GM19438 (cell line): ENCODE data around the gene PDLIM7.
"Not testable (repeated sequence)": the region's sequence is repeated elsewhere in the genome, so short reads cannot be mapped to it uniquely, and the experiment has no call there.

ENCODE experiments used
- ATAC-seq: cut with Tn5 transposase; IDR thresholded peaks from one replicate; pipeline ENCODE4 v1.9.1; 2021; ENCODE audit warnings: low read depth; ENCODE audit not compliant: unreplicated experiment

The PDLIM7 gene, protein sequence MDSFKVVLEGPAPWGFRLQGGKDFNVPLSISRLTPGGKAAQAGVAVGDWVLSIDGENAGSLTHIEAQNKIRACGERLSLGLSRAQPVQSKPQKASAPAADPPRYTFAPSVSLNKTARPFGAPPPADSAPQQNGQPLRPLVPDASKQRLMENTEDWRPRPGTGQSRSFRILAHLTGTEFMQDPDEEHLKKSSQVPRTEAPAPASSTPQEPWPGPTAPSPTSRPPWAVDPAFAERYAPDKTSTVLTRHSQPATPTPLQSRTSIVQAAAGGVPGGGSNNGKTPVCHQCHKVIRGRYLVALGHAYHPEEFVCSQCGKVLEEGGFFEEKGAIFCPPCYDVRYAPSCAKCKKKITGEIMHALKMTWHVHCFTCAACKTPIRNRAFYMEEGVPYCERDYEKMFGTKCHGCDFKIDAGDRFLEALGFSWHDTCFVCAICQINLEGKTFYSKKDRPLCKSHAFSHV

DNA sequence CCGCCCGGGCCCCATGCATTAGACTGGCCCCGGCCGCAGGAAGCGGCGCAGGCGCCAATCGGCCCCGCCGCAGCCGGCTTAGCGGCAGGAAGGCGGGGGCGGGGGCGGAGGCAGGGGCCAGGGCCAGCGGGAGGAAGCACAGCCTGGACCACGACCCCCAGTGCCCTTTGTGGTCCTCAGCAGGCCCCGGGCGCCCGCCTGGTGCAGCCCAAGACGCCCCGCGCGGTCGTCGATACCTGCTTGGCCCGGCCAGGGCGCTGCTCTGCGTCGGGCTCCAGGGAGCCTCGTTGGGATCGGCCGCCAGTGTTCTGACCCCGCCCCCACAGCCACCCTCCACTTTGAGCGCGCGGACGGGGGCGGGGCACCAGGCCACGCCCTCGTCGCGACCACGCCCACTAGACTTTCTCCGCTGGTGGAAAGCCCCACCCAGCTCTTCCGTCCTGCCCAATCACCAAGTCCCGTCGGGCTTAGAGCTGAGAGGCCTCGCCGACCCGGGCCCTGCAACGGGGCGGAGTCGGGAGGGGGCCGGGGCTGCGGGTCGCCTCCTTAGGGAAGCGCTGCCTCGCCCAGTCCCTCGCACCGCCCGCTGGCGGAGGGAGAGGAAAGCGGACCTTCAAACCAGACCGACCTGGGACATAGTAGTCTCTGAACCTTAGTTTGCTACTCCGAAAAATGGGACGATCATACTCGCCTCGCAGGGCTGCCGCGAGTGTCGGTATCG lies at the start of gene PDLIM7:
Gene PDLIM7 (minus strand): TSS at position 313 of the 721 bp plus-strand sequence. CDS start 1,092 bp downstream, outside the sequence.
- peak; percentile 68 for ATAC-seq

DNA sequence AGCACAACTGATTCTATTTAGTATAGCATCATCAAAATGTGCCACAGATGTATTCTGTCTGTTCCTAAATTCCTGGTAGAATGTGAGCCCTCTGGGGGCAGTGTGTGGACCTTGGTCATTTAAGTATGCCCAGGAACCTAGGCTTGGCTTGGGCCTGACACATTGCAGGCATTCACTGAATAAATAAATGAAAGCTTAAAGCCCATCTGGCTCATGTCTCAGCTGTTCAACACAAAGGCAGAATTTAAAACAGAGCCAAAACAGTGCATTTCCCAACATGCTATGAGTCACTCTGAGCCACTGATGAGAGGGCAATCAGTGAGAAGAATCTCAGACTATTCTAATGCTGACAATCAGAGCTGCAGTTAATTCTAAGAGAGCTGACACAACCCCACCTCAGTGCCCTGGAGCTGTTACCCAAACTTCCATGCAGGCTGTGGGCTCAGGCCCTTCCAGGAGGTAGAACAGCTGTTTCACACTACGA lies 48.9 kb upstream of the PDLIM7 start:
- ATAC-seq = no peak

DNA sequence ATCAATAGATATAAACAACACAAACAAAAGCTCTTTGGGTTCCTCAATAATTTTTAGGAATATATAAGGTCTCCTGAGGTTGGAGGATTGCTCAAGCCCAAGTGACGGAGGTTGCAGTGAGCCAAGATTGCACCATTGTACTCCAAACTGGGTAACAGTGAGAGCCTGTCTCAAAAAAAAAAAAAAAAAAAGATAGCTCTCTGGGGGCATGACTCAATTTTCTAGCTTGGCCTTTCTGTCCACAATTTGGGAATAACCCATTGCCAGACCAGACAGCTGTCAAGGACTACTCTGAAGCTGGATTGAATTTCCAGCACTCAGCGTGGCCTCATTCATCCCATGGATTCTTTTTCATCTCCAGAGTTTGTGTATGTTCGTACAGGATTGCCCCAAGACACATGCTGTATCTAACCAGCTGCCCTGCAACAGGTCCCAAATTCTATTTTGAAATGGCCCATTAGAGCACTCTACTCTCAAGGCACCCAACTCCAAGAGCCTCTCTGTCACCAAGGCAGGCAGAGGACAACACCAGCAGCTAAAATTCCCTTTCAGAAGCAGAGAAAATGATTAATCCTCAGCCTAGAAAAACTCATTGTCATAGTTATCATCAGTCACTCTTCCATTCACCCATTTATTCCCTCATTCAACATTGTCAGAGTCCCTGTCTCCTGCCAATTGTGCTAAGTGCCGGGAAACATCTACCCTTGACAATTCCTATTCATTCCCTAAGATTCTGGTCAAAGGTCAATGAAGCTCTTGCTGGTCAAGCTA lies 48.3 kb upstream of the PDLIM7 start:
- ATAC-seq = no peak

DNA sequence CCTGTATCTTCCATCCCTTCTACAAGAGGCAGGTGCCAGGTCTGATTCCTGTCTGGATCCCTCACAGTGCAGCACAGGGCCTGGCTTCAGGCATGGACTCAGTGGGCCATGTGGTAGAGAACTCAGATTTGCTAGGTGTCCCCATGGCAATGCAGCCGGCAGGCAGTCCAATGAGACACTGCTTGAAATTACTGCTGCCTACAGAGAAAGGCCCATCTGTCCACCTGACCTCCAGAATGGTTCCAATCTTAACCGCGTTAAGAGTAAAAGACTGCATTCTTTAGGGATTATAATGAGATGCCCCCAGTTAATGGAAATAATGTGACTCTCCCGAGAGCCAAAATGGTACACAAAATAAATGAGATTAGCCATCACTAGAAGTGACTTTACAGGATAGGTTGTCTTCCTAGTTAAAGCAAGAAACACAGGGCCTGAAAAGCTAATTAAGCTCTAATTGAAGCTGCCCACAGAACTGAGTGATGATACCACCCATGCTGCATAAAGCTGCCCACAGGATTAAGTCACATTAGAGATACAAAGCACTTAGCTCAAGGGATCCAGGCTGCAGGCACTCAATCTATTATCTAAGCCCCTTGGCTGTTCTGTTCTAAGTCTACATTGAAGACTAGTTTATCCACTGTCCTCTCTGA lies 45.5 kb upstream of the PDLIM7 start:
- ATAC-seq = no peak

DNA sequence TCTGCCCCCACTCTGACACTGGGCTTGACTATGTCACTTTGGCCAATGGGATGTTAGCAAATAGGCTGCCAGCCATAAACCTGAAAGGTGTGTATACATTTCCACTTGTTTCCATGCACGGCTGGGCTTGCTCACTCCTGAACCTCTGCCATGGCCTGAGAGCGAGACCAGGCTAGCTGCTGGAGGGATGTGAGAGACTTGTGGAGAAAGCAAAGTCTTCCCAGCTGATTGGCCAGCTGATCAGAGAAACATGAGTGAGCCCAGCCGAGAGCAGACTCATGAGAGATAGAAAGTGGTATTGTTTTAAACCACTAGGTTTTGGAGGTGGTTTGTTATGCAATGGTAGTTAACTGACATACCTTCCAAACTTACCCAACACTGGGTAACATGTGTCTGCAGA lies 43.0 kb upstream of the PDLIM7 start:
- no peak for ATAC-seq

DNA sequence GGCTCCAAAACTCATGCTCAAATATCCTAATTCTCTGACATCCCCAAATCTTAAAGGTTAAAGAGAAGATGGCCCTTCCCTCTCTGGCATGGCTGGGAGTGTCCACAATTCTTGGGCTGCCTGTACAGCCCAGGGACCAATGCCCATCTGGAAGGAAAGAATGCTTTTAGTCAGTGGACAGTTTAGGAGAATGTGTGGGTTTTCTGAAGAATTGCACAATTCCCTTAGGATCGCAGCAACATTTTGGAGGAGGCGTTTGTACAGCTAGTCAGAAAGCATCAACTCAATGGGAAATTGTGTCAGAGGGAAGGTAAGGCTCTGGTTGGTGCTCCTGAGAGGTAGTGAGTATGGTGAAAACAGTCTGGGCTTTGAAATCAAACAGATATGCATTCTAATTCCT lies 42.0 kb upstream of the PDLIM7 start:
- no peak for ATAC-seq

DNA sequence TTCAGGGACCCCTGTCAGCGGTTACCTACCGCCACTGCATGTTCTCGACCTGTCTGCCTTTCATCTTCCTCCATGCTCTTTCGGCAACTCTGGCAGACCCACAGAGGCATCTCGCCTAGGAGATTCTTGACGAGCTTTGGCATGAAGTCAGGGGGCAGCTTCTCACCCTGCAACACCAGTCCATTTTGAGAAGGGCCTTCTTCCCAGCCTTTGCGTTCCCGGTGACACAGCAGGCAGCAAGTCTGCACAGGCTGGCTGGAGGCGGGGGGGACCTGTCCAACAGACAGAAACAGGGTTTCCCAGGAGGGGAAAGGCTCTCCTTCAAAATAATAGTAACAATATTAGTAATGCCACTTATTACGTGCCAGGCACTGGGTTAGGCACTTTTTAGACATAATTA lies 41.5 kb upstream of the PDLIM7 start:
- ATAC-seq = no peak

DNA sequence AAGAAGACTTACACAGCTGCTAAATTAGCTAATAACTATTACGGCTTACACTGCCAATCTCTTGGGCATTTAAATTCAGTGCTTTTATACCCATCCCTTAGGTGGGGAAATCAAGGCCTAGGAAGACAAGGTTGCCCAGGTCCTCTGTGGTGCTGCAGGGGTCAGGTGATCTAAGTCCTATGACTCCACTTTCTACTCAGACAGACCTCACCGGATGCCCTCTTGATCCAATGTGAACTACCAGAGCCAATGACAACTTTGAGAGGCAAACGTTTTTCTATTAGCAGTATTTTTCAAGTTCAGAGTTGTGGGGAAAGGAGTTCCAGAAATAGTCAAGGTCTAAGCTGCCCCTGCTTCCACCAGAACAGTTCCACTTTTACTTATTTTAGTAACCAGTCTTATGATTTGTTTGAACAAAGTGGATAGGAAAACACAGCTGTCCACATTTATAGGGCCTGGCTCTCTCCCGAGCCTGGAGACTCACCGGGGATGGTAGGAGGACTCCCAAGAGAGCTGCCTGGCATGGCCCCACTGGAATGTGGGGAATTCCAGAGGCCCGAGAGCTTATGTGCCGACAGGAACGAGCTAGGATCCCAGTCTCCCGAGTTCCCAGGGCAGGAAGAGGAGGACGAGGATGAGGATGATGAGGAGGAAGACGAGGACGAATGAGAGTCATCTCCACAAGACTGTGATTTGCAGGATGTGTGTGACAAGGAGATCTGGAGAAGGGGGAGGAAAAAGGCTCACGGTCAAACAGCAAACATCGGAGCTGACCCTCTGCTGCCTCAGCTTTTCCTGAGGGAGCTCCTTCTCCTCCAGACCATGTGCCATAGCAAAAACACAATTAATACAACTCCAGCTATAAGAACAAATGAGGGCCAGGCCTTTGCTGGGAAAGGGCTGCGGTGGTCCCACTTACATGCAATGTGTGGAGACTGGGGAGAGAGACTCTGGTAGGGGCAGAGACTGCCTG lies 40.3 kb upstream of the PDLIM7 start:
- ATAC-seq = no peak

DNA sequence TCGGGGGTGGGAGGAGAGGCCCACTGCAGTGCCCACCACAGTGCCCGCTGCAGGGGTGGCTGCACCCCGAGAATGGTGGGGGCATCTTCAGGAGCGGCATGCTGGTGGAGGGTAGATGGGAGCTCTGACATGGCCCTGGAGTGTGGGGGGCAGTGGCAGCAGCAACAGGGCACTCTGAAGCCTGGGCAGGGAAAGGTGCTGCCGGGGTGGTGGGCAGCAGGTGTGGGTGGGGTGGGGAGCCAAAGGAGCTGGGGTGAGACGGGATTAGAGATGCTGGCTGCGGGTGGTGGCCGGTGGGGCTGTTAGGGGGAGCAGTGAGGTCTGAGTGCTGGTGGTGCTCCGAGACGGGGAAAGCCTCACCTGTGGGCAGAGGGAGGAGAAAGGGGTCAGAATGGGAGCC lies 39.0 kb upstream of the PDLIM7 start:
- no peak for ATAC-seq

DNA sequence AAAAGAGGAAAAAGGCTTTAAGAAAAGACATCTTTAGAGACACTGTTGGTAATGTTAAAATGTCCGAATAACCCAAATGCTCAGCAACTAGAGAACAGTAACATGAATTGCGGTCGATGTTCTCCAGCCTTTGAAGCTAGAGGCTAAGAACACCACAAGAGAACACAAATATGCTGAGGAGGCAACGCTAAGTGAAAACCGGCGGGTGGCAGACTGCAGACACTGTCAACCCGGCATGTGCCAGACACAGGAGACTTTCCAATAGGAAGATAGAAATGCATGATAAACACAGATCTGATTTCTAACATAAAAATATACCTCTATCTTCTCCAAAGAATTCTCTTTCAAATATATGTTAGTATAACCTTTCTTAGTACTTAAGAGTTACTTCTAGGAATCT lies 37.7 kb upstream of the PDLIM7 start:
- ATAC-seq = no peak

DNA sequence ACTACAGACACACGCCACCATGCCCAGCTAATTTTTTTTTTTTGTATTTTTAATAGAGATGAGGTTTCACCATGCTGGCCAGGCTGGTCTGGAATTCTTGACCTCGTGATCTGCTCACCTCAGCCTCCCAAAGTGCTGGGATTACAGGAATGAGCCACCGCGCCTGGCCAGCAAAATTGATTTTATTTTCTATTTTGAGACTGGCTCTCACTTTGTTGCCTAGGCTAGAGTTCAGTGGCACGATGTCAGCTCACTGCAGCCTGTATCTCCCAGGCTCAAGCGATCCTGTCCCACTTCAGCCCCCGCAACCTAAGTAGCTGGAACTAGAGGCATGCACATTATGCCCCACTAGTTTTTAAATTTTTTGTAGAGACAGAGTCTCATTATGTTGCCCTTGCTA lies 37.0 kb upstream of the PDLIM7 start:
- ATAC-seq = not testable (repeated sequence)

DNA sequence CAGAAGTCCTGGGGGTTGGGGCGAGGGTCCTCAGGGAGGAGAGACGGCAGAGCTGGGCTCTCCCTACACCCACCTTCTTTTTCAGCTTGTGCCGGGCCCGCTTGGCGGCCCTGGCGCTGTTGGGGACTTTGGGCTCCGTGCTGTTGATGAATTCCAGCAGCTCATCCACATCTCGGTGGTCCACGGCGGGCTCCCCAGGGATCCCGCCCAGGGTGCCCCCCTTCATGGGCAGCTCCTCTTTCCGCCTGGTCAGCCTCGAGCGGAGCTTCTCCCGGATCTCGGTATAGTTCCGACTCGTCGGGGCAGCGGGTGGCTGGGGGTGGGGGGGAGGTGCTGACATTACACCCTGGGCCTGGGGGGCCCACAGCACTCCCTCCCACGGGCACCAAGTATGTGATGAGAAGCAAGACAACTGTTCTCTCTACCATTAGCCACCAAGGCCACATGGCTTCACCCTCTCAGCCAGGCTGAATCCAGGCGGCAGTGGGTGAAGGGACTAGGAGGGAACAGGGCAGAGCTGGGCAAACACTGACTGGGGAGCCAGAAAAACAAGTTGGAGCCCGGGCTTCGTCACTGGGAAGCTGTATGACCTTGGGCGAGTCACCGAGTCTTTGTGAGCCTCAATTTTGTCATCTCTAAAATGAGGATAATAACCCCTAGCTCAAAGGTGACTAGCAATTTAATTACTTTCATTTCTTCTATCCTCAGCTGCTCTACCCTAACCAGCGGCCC lies 34.0 kb upstream of the PDLIM7 start:
- no peak for ATAC-seq

DNA sequence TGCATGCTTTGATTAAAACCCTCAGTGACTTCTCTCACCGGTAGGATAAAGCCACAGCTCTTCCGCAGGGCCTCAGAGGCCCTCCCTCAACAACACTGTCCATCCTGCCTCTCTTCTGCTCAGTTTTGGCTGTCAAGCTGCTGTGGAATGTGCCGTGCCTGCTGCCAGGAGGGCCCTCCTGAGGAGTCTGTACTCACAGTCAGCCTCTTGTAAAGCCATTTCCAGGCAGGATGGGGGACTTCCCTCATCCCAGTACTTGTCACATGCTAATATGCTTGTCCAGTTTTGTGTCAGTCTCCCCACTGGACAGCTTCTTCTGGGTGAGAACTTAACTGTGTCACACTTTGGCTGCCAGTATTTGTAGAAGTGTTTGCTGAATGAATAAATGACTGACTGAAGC lies 33.2 kb upstream of the PDLIM7 start:
- ATAC-seq = no peak

DNA sequence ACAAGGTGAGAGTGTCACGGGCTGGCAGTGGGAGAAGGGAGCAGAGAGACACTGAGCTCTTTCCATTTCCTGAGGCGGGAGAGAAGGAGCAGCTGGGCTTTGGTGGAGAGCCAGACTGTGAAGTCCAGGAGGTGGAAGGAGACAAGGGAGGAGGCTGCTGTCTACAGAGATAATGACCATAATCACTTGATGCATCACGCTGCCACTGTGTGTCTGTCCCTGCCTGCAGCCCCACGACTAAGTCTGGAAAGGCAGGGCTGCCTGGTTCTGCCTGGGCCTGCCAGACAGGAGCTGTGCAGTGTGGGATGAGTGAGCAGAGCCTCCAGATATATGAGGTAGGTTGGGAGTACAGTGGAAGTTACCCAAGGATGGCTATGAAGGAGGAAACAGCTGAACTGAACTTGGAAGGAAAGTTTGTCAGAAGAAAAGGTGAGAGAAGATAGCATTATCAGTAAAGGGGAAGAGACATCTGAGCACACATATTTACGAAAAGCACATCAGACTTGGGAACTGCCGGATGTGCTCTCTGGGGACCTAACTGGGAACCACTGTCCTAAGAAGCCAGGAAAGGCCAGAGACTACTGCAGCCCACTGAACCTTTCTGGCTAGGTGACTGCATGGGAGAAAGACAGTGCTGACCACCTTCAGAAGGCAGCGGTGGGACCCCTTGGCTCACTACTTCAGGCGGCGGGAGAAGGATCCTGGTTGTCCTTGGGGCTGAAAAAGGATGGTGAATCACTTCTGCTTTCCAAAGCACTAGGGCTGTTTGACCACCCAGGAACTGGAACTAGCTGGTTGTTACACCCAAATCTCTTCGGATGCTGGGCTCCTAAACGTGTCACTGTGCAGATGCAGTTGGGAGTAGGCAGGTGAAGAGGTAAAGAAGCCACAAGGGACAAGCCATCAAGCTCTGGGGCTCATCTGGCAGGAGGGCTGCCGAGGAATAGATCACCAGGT lies 32.1 kb upstream of the PDLIM7 start:
- no peak for ATAC-seq

DNA sequence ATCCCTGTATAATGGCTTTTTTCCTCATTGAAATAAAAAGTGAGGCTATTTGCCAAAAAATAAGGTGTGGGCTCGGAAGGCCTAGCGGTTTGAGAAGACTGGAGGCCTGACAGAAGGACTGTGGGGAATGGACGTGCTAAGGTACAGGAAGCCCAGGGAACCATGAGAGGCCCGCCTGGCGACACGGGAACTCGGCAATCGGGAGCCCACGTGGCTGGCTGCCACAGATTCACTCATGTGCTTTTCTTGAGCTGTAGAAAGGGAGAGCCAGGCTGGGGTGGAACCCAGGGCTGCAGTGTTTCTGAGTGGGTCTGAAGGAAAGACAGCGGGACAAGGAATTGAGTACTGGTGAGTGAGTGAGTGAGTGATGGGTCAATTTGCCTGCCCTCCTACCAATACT lies 31.2 kb upstream of the PDLIM7 start:
- ATAC-seq = no peak

DNA sequence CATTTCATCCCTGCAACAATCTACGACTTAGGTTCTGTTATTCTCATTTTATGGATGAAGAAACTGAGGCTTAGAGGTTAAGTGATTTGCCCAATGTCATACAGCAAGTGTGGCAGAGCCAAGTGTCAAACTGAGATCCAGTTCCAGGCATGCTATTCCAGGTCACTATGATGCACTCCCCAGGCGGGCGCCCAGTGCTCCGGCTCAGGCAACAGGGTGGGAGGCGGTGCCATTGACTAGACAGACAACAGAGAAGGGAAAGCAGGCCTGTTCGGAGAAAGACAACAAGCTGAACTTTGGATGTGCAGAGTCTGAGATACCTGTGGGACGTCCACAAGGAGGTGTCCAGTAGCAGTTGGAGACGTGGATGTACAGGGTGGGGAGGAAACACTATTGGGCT lies 30.2 kb upstream of the PDLIM7 start:
- ATAC-seq = no peak

DNA sequence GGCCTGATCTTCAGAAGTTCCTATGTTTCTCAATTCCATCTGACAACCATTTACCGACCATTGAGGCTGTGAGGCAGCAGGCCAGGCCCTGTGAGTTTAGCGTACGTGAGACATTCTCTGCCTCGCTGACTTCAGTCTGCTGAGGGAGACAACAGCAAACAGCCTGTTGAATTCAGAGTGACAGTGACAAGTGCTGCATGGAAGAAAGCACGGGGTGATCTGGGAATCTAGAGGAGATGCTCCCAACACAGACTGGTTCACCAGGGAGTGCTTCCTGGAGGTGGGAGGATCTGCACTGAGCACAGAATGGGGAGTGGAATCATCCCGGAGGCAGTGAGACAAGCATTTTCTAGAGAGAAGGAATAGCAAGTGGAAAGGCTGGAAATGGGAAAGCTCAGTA lies 29.4 kb upstream of the PDLIM7 start:
- ATAC-seq = no peak

DNA sequence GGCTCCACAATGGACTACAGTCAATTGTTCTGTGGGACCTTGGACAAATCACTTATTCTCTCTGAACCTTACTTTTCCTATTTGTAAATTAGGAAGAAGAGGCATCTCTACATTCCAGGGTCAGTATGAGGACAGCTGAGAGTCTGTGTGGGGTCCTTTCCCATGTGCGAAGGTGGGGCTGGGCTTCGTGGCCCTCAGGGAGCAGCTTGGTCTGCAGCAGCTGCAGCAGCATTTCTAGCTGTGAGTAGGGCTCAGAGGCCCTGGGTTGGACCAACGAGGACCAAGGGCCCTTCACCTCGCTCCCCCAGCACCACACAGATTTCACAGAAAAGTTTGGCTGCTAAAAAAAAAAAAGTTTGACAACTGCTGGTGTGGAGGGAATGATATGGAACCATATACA lies 28.8 kb upstream of the PDLIM7 start:
- ATAC-seq = no peak
